CD4-positive, alpha-beta memory T cell (primary cell): ENCODE measurements around the gene SYNCRIP. TPM values are rescaled to one million over a fixed set of nuclear protein-coding genes. Genes with fewer than 3 reads are reported as not detected.
"Not testable (repeated sequence)": the region's sequence is repeated elsewhere in the genome, so short reads cannot be mapped to it uniquely, and the experiment has no call there.

Experiments
- CTCF ChIA-PET: fragments of 350-600 bp; sonication (Branson Sonifier 250); formaldehyde crosslinking; loops from one replicate; lab custom pipeline; 2021; ENCODE audit warnings: inconsistent platforms; ENCODE audit not compliant: partially characterized antibody; lab: Charles Lee
- POLR2A ChIA-PET: fragments of 350-600 bp; sonication (Branson Sonifier 250); formaldehyde crosslinking; loops from one replicate; lab custom pipeline; 2021; ENCODE audit not compliant: partially characterized antibody; lab: Charles Lee
- DNase-seq, 5 donors: peaks; one replicate each; pipeline versions ENCODE4 v3.0.0 to v3.0.0-alpha.2; 2020 to 2022; ENCODE audit warnings: mixed read lengths in 1 of 5
- H3K27ac ChIP-seq: one replicate; pipeline ENCODE4 v1.7.0; 2013; ENCODE audit warnings: low read depth, low read length
- H3K27me3 ChIP-seq: 2 replicates; pipeline ENCODE4 v1.7.0; 2013; ENCODE audit warnings: mild to moderate bottlenecking, low read length, moderate library complexity; ENCODE audit not compliant: insufficient read depth
- H3K36me3 ChIP-seq: 2 replicates; pipeline ENCODE4 v1.7.0; 2013; ENCODE audit warnings: mild to moderate bottlenecking, low read length, moderate library complexity; ENCODE audit not compliant: insufficient read depth
- H3K4me1 ChIP-seq: 2 replicates; pipeline ENCODE4 v1.7.0; 2013; ENCODE audit warnings: mild to moderate bottlenecking, low read length, moderate library complexity; ENCODE audit not compliant: insufficient read depth
- H3K4me3 ChIP-seq, 2 donors: one replicate each; pipeline ENCODE4 v1.7.0; 2013; ENCODE audit warnings: low read length in 2 of 2, mild to moderate bottlenecking in 1 of 2
- H3K9me3 ChIP-seq, 2 donors: one replicate each; pipeline ENCODE4 v1.7.0; 2013; ENCODE audit warnings: low read length in 2 of 2, control low read depth in 1 of 2; ENCODE audit not compliant: control insufficient read depth in 1 of 2
- H3K27ac Mint-ChIP-seq, 7 donors: one replicate each; pipeline ENCODE4 v1.8.0; 2020 to 2021; ENCODE audit warnings: mixed read lengths in 7 of 7, mild to moderate bottlenecking in 6 of 7, inconsistent platforms in 3 of 7, moderate library complexity in 3 of 7
- H3K27me3 Mint-ChIP-seq, 2 donors: one replicate each; pipeline ENCODE4 v1.8.0; 2020 to 2021; ENCODE audit warnings: mixed read lengths in 2 of 2
- H3K36me3 Mint-ChIP-seq, 2 donors: one replicate each; pipeline ENCODE4 v1.8.0; 2020 to 2021; ENCODE audit warnings: mixed read lengths in 2 of 2, inconsistent platforms in 1 of 2, mild to moderate bottlenecking in 1 of 2
- H3K4me1 Mint-ChIP-seq, 4 donors: one replicate each; pipeline ENCODE4 v1.8.0; 2020 to 2021; ENCODE audit warnings: mixed read lengths in 4 of 4, mild to moderate bottlenecking in 1 of 4
- H3K4me3 Mint-ChIP-seq, 8 donors: one replicate each; pipeline ENCODE4 v1.8.0; 2020 to 2021; ENCODE audit warnings: mixed read lengths in 8 of 8, mild to moderate bottlenecking in 7 of 8, moderate library complexity in 6 of 8, inconsistent platforms in 3 of 8
- H3K9me3 Mint-ChIP-seq, 8 donors: one replicate each; pipeline ENCODE4 v1.8.0; 2020 to 2021; ENCODE audit warnings: mixed read lengths in 8 of 8, mild to moderate bottlenecking in 5 of 8, inconsistent platforms in 3 of 8, moderate library complexity in 1 of 8
- intact Hi-C: fragments of 100-400 bp; cut with micrococcal nuclease; formaldehyde crosslinking; loops from one replicate; pipeline ENCODE4 v1.15.1; 2023
- polyA plus RNA-seq, 2 donors: library from polyadenylated mRNA; unstranded; fragments of 300-500 nt; fragmentation: Illumina TruSeq; gene quantifications; one replicate each; pipeline ENCODE4 v1.2.3, GENCODE V29; 2021
- total RNA-seq, 2 experiments: library from RNA; stranded (reverse); gene quantifications; one replicate each; pipeline ENCODE4 v1.2.3, GENCODE V29; 2021

Gene SYNCRIP
- total RNA-seq, result 10 to 100 TPM; 81.4 to 84.3 TPM
- 10 to 100 TPM; 52.1 to 94.1 TPM for polyA plus RNA-seq

GRCh38 chr6:85642774-85643536 lies at the start of gene SYNCRIP:
TSS of gene SYNCRIP (minus strand) at chr6:85642886. CDS start at chr6:85641439, 1,447 bp downstream.
- peaks cover 18% of the 10 kb centered on the region for H3K36me3 ChIP-seq
- no peaks in the 10 kb centered on the region for H3K9me3 ChIP-seq
- peak; percentile 97 to 99 (median 99) for DNase-seq
- CTCF ChIA-PET, result interaction anchor here (0.8 to 9.4 kb wide), 6 partner anchors 12 to 38 kb away, joined by 3 to 129 read pairs (median 4); no protein-coding TSS in a partner anchor
- no peaks in the 10 kb centered on the region for H3K27me3 ChIP-seq
- POLR2A ChIA-PET, result interaction anchor here (0.8 to 14.8 kb wide), 18 partner anchors 8 to 1783 kb away, joined by 3 to 1033 read pairs (median 7); partner anchors contain the start of genes CEP162, CYB5R4, SNX14 and ZNF292
- Mint-ChIP-seq H3K4me1 (peaks cover 38 to 65% (median 47%) of the 10 kb centered on the region in 4 donors), H3K9me3 (peaks cover 0 to 3% (median 0%) of the 10 kb centered on the region in 8 donors), H3K27ac (peak within 1 kb of the TSS; percentile 98 to 100 (median 99)), H3K36me3 (peaks cover 32 to 50% of the 10 kb centered on the region in 2 donors), H3K4me3 (peak within 1 kb of the TSS; percentile 92 to 98 (median 94)), H3K27me3 (peaks cover 0 to 2% of the 10 kb centered on the region in 2 donors)
- peaks cover 43% of the 10 kb centered on the region for H3K4me1 ChIP-seq
- peak within 1 kb of the TSS; percentile 82 to 98 for H3K4me3 ChIP-seq
- H3K27ac ChIP-seq, result peak within 1 kb of the TSS; percentile 96
- intact Hi-C loops, result loop anchor here (1.0 kb wide), 2 partner anchors 35 to 49 kb away; no protein-coding TSS in a partner anchor

GRCh38 chr6:85691478-85691877 lies 48.8 kb upstream of the SYNCRIP start:
- H3K27ac Mint-ChIP-seq, result no peak overlapping the region
- Histone ChIP-seq H3K36me3 (no peaks in the 10 kb centered on the region), H3K27me3 (no peaks in the 10 kb centered on the region), H3K27ac (no peak overlapping the region), H3K4me3 (no peak overlapping the region), H3K4me1 (no peaks in the 10 kb centered on the region), H3K9me3 (no peaks in the 10 kb centered on the region)
- intact Hi-C loops, result no loop called here
- H3K36me3 Mint-ChIP-seq, result no peaks in the 10 kb centered on the region
- no peaks in the 10 kb centered on the region for H3K4me1 Mint-ChIP-seq
- H3K27me3 Mint-ChIP-seq, result peaks cover 0 to 3% of the 10 kb centered on the region in 2 donors
- H3K4me3 Mint-ChIP-seq, result no peak overlapping the region
- POLR2A ChIA-PET, result no interaction called here
- CTCF ChIA-PET, result no interaction called here
- DNase-seq, result no peak
- H3K9me3 Mint-ChIP-seq, result peaks cover 0 to 6% (median 2%) of the 10 kb centered on the region in 8 donors

GRCh38 chr6:85690071-85690470 lies 47.4 kb upstream of the SYNCRIP start:
- ChIA-PET CTCF (no interaction called here), POLR2A (no interaction called here)
- H3K9me3 ChIP-seq, result no peaks in the 10 kb centered on the region
- Mint-ChIP-seq H3K9me3 (no peaks in the 10 kb centered on the region), H3K27me3 (peaks cover 0 to 3% of the 10 kb centered on the region in 2 donors), H3K36me3 (no peaks in the 10 kb centered on the region), H3K4me3 (no peak overlapping the region), H3K27ac (no peak overlapping the region), H3K4me1 (peaks cover 0 to 2% (median 0%) of the 10 kb centered on the region in 4 donors)
- no peaks in the 10 kb centered on the region for H3K27me3 ChIP-seq
- H3K36me3 ChIP-seq, result no peaks in the 10 kb centered on the region
- H3K4me3 ChIP-seq, result no peak overlapping the region
- H3K4me1 ChIP-seq, result no peaks in the 10 kb centered on the region
- no peak overlapping the region for H3K27ac ChIP-seq
- intact Hi-C loops, result no loop called here
- DNase-seq, result no peak

GRCh38 chr6:85685713-85686112 lies 43.0 kb upstream of the SYNCRIP start:
- Mint-ChIP-seq H3K4me1 (peaks cover 0 to 3% (median 0%) of the 10 kb centered on the region in 4 donors), H3K27ac (no peak overlapping the region), H3K27me3 (no peaks in the 10 kb centered on the region), H3K36me3 (no peaks in the 10 kb centered on the region), H3K9me3 (no peaks in the 10 kb centered on the region), H3K4me3 (peak overlapping the region in 1 of 8 donors; percentile 33)
- Histone ChIP-seq H3K9me3 (no peaks in the 10 kb centered on the region), H3K4me1 (no peaks in the 10 kb centered on the region), H3K27me3 (no peaks in the 10 kb centered on the region), H3K27ac (no peak overlapping the region), H3K36me3 (no peaks in the 10 kb centered on the region), H3K4me3 (no peak overlapping the region)
- ChIA-PET CTCF (no interaction called here), POLR2A (no interaction called here)
- DNase-seq, result no peak
- intact Hi-C loops, result no loop called here

- no peaks in the 10 kb centered on the region for H3K36me3 Mint-ChIP-seq
- intact Hi-C loops, result no loop called here
- Histone ChIP-seq H3K9me3 (no peaks in the 10 kb centered on the region), H3K27ac (no peak overlapping the region), H3K27me3 (no peaks in the 10 kb centered on the region), H3K4me3 (no peak overlapping the region), H3K36me3 (no peaks in the 10 kb centered on the region), H3K4me1 (peaks cover 2% of the 10 kb centered on the region)
- H3K9me3 Mint-ChIP-seq, result no peaks in the 10 kb centered on the region
- POLR2A ChIA-PET, result no interaction called here
- H3K27ac Mint-ChIP-seq, result no peak overlapping the region
- H3K4me3 Mint-ChIP-seq, result no peak overlapping the region
- DNase-seq, result no peak
- no peaks in the 10 kb centered on the region for H3K27me3 Mint-ChIP-seq
- CTCF ChIA-PET, result no interaction called here
- H3K4me1 Mint-ChIP-seq, result peaks cover 2 to 7% (median 5%) of the 10 kb centered on the region in 4 donors
Measured at GRCh38 chr6:85684809-85685171, 42.1 kb upstream of the SYNCRIP start.

- H3K27ac ChIP-seq, result no peak overlapping the region
- Mint-ChIP-seq H3K4me1 (peaks cover 7 to 13% (median 10%) of the 10 kb centered on the region in 4 donors), H3K27ac (no peak overlapping the region), H3K4me3 (no peak overlapping the region), H3K9me3 (no peaks in the 10 kb centered on the region), H3K36me3 (no peaks in the 10 kb centered on the region), H3K27me3 (no peaks in the 10 kb centered on the region)
- DNase-seq, result no peak
- intact Hi-C loops, result no loop called here
- no peaks in the 10 kb centered on the region for H3K36me3 ChIP-seq
- H3K27me3 ChIP-seq, result no peaks in the 10 kb centered on the region
- ChIA-PET POLR2A (no interaction called here), CTCF (interaction anchor here (1.3 kb wide), 1 partner anchor 44 kb away, joined by 3 read pairs; no protein-coding TSS in a partner anchor)
- no peak overlapping the region for H3K4me3 ChIP-seq
- H3K4me1 ChIP-seq, result peaks cover 8% of the 10 kb centered on the region
- H3K9me3 ChIP-seq, result no peaks in the 10 kb centered on the region
Measured at GRCh38 chr6:85684133-85684808, 41.6 kb upstream of the SYNCRIP start.

- Mint-ChIP-seq H3K4me1 (peaks cover 10 to 26% (median 13%) of the 10 kb centered on the region in 4 donors), H3K36me3 (peaks cover 10 to 15% of the 10 kb centered on the region in 2 donors), H3K4me3 (peak overlapping the region in 1 of 8 donors; percentile 33), H3K27ac (peak overlapping the region in 2 of 7 donors; percentile 20 to 32)
- H3K27ac ChIP-seq, H3K27me3 ChIP-seq, H3K27me3 Mint-ChIP-seq, H3K9me3 ChIP-seq, H3K36me3 ChIP-seq, H3K9me3 Mint-ChIP-seq, H3K4me3 ChIP-seq, CTCF ChIA-PET, DNase-seq, intact Hi-C loops: not testable (repeated sequence)
- peaks cover 15% of the 10 kb centered on the region for H3K4me1 ChIP-seq
- POLR2A ChIA-PET, result interaction anchor here (1.8 kb wide), 1 partner anchor 39 kb away, joined by 11 read pairs; the partner anchor contains the start of gene SYNCRIP
Measured at GRCh38 chr6:85681899-85682298, 39.2 kb upstream of the SYNCRIP start.
